H9 (cell line): ENCODE measurements around the gene ASTN2. TPM values are rescaled to one million over a fixed set of nuclear protein-coding genes. Genes with fewer than 3 reads are reported as not detected.

Experiments used
- DNase-seq: peaks from one replicate; pipeline ENCODE4 v3.0.0-alpha.2; 2017
- H2AFZ ChIP-seq: one replicate; pipeline ENCODE4 v1.6.1; 2013; ENCODE audit warnings: mild to moderate bottlenecking, low read length, control low read depth, moderate library complexity
- H2AK5ac ChIP-seq: 2 replicates; pipeline ENCODE4 v1.6.1; 2013; ENCODE audit warnings: low read length, control low read depth, mixed read lengths; ENCODE audit not compliant: insufficient read length
- H2BK120ac ChIP-seq: one replicate; pipeline ENCODE4 v1.6.1; 2013; ENCODE audit warnings: low read depth, mild to moderate bottlenecking, low read length, control low read depth, inconsistent platforms; ENCODE audit not compliant: poor library complexity, severe bottlenecking
- H2BK12ac ChIP-seq: 2 replicates; pipeline ENCODE4 v1.6.1; 2013; ENCODE audit warnings: low read length, control low read depth, mixed read lengths, low read depth; ENCODE audit not compliant: insufficient read length
- H2BK15ac ChIP-seq: 2 replicates; pipeline ENCODE4 v1.6.1; 2013; ENCODE audit warnings: low read depth, low read length, control low read depth
- H2BK20ac ChIP-seq: one replicate; pipeline ENCODE4 v1.6.1; 2013; ENCODE audit warnings: low read depth, mild to moderate bottlenecking, low read length, control low read depth, inconsistent platforms; ENCODE audit not compliant: poor library complexity, severe bottlenecking
- H2BK5ac ChIP-seq: 2 replicates; pipeline ENCODE4 v1.6.1; 2013; ENCODE audit warnings: low read length, control low read depth, mixed read lengths; ENCODE audit not compliant: insufficient read length
- H3K14ac ChIP-seq: 2 replicates; pipeline ENCODE4 v1.6.1; 2013; ENCODE audit warnings: low read length, control low read depth; ENCODE audit not compliant: insufficient read depth
- H3K18ac ChIP-seq: 2 replicates; pipeline ENCODE4 v1.6.1; 2013; ENCODE audit warnings: low read depth, mild to moderate bottlenecking, mixed read lengths, low read length, control low read depth; ENCODE audit not compliant: insufficient read length
- H3K23ac ChIP-seq: 2 replicates; pipeline ENCODE4 v1.6.1; 2013; ENCODE audit warnings: low read length, control low read depth, mixed read lengths, low read depth; ENCODE audit not compliant: insufficient read length
- H3K23me2 ChIP-seq: 2 replicates; pipeline ENCODE4 v1.6.1; 2013; ENCODE audit warnings: low read depth, mild to moderate bottlenecking, mixed read lengths, low read length, control low read depth; ENCODE audit not compliant: insufficient read length, poor library complexity, severe bottlenecking
- H3K27ac ChIP-seq: 2 replicates; pipeline ENCODE4 v1.5.1; 2013; ENCODE audit warnings: low read length, control low read depth, mixed read lengths, low read depth; ENCODE audit not compliant: insufficient read length
- H3K27me3 ChIP-seq: 2 replicates; pipeline ENCODE4 v1.6.1; 2013; ENCODE audit warnings: low read length, control low read depth, inconsistent platforms; ENCODE audit not compliant: insufficient read depth
- H3K4ac ChIP-seq: 2 replicates; pipeline ENCODE4 v1.6.1; 2013; ENCODE audit warnings: low read depth, mild to moderate bottlenecking, control low read depth, inconsistent platforms, low read length, moderate library complexity
- H3K4me1 ChIP-seq: 2 replicates; pipeline ENCODE4 v1.6.1; 2013; ENCODE audit warnings: low read length, control low read depth, inconsistent platforms; ENCODE audit not compliant: insufficient read depth
- H3K4me2 ChIP-seq: 2 replicates; pipeline ENCODE4 v1.6.1; 2013; ENCODE audit warnings: low read length, control low read depth, mixed read lengths; ENCODE audit not compliant: insufficient read length, insufficient read depth
- H3K56ac ChIP-seq: 2 replicates; pipeline ENCODE4 v1.6.1; 2013; ENCODE audit warnings: low read depth, mild to moderate bottlenecking, mixed read lengths, low read length, control low read depth; ENCODE audit not compliant: insufficient read length
- H3K79me1 ChIP-seq: 2 replicates; pipeline ENCODE4 v1.6.1; 2013; ENCODE audit warnings: low read depth, mild to moderate bottlenecking, moderate library complexity, low read length, control low read depth, inconsistent platforms; ENCODE audit not compliant: insufficient read depth, poor library complexity, severe bottlenecking
- H3K79me2 ChIP-seq: 2 replicates; pipeline ENCODE4 v1.6.1; 2013; ENCODE audit warnings: low read length, control low read depth, inconsistent platforms; ENCODE audit not compliant: insufficient read depth
- H3K9ac ChIP-seq: 2 replicates; pipeline ENCODE4 v1.6.1; 2013; ENCODE audit warnings: low read length, control low read depth, mixed read lengths; ENCODE audit not compliant: insufficient read length; ENCODE audit errors: extremely low read depth
- H3K9me3 ChIP-seq: one replicate; pipeline ENCODE4 v1.6.1; 2013; ENCODE audit warnings: low read depth, low read length, inconsistent platforms; ENCODE audit not compliant: control insufficient read depth
- H3T11ph ChIP-seq: one replicate; pipeline ENCODE4 v1.6.1; 2013; ENCODE audit warnings: mild to moderate bottlenecking, low read length, control low read depth, inconsistent platforms
- H4K20me1 ChIP-seq: one replicate; pipeline ENCODE4 v1.6.1; 2013; ENCODE audit not compliant: control insufficient read depth, insufficient read length, insufficient read depth
- H4K5ac ChIP-seq: 2 replicates; pipeline ENCODE4 v1.6.1; 2013; ENCODE audit warnings: low read depth, mild to moderate bottlenecking, mixed read lengths, low read length, control low read depth; ENCODE audit not compliant: insufficient read length
- H4K8ac ChIP-seq: replicated peaks from 2 replicates; pipeline ENCODE4 v1.6.1; 2013; ENCODE audit warnings: low read length, control low read depth, mixed read lengths, low read depth; ENCODE audit not compliant: insufficient read length
- H4K91ac ChIP-seq: 2 replicates; pipeline ENCODE4 v1.6.1; 2013; ENCODE audit warnings: low read depth, mild to moderate bottlenecking, moderate library complexity, mixed read lengths, low read length, control low read depth; ENCODE audit not compliant: insufficient read length
- H3K27ac Mint-ChIP-seq, 3 experiments: 2 replicates in 2 of 3; 3 replicates in 1 of 3; pipeline ENCODE4 v1.8.0; 2020 to 2021; ENCODE audit warnings: mixed read lengths in 3 of 3, mild to moderate bottlenecking in 1 of 3, moderate library complexity in 1 of 3
- H3K27me3 Mint-ChIP-seq: 2 replicates; pipeline ENCODE4 v1.8.0; 2021; ENCODE audit warnings: low read depth, mild to moderate bottlenecking, moderate library complexity, mixed read lengths
- H3K36me3 Mint-ChIP-seq, 3 experiments: 2 replicates in 2 of 3; 3 replicates in 1 of 3; pipeline ENCODE4 v1.8.0; 2020 to 2021; ENCODE audit warnings: low read depth in 3 of 3, mixed read lengths in 3 of 3; ENCODE audit not compliant: insufficient read depth in 1 of 3
- H3K4me1 Mint-ChIP-seq, 2 experiments: 2 replicates each; pipeline ENCODE4 v1.8.0; 2020; ENCODE audit warnings: mixed read lengths in 2 of 2
- H3K4me3 Mint-ChIP-seq, 2 experiments: 2 replicates in 1 of 2; 3 replicates in 1 of 2; pipeline ENCODE4 v1.8.0; 2020 to 2021; ENCODE audit warnings: mild to moderate bottlenecking in 2 of 2, mixed read lengths in 2 of 2, moderate library complexity in 1 of 2
- H3K9me3 Mint-ChIP-seq, 2 experiments: 2 replicates in 1 of 2; 3 replicates in 1 of 2; pipeline ENCODE4 v1.8.0; 2020; ENCODE audit warnings: mild to moderate bottlenecking in 2 of 2, mixed read lengths in 2 of 2, moderate library complexity in 1 of 2
- CTCF ChIP-seq: fragments of 200-600 bp; sonication (generic); conservative IDR thresholded peaks from 3 replicates; pipeline ENCODE4 v1.8.0; 2021; ENCODE audit warnings: antibody characterized with exemption, mild to moderate bottlenecking
- WGBS: extraction: QIAGEN DNeasy Blood & Tissue Kit; methylation state at CpG from one replicate; pipeline ENCODE4 v1.1.7; 2013; ENCODE audit warnings: missing lambda C conversion rate, low lambda C conversion rate, mixed read lengths; ENCODE audit not compliant: insufficient read length; ENCODE audit errors: extremely low coverage; 5-methylcytosine and 5-hydroxymethylcytosine counted together
- total RNA-seq: library from RNA; stranded (reverse); gene quantifications from 2 replicates; pipeline ENCODE4 v1.2.1, GENCODE V29; 2021

The ASTN2 gene
- total RNA-seq, 1 experiment from 2014 or later, result 9.7 TPM

DNA sequence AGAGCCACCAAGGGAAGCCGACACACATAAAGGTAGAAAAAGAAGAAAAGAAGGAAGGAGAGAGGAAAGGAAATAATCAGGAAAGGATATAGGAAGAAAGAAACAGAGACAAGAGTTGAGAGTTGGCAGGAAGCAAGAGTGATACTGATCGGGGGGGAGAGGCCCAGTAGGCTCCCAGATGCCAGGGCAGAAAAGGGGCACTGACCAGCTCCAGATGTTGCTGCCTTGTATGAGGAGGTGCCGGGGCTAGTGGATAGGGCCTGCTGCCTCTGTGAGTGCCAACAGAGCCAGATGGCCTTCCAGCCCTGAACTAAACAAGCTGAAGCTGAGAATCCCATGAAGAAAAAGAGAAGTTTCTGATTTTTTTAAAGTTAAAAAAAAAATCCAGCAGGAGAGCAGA is 809.8 kb downstream of the ASTN2 start:
- no peak overlapping the region for H4K8ac ChIP-seq
- no peak overlapping the region for H3T11ph ChIP-seq
- H3K9ac ChIP-seq, result no peak overlapping the region
- Mint-ChIP-seq H3K36me3 (no peaks in the 10 kb centered on the region), H3K27ac (no peak overlapping the region), H3K4me1 (peaks cover 9 to 10% of the 10 kb centered on the region in 2 experiments), H3K9me3 (no peaks in the 10 kb centered on the region; a peak in 1 of 5 replicates), H3K4me3 (no peak overlapping the region), H3K27me3 (no peaks in the 10 kb centered on the region)
- H4K5ac ChIP-seq, result no peak overlapping the region
- H3K18ac ChIP-seq, result no peak overlapping the region
- no peak overlapping the region for H2AK5ac ChIP-seq
- H3K4me1 ChIP-seq, result no peaks in the 10 kb centered on the region
- H4K20me1 ChIP-seq, result no peaks in the 10 kb centered on the region
- no peaks in the 10 kb centered on the region for H3K79me2 ChIP-seq
- H3K27me3 ChIP-seq, result no peaks in the 10 kb centered on the region
- no peak overlapping the region for H2BK12ac ChIP-seq
- no peak for DNase-seq
- H2BK5ac ChIP-seq, result no peak overlapping the region
- H3K9me3 ChIP-seq, result no peaks in the 10 kb centered on the region
- H3K27ac ChIP-seq, result no peak overlapping the region
- no peaks in the 10 kb centered on the region for H3K23me2 ChIP-seq
- no peak overlapping the region for H3K23ac ChIP-seq
- no peak for TF ChIP-seq CTCF
- H2BK20ac ChIP-seq, result no peak overlapping the region
- H2BK15ac ChIP-seq, result no peak overlapping the region
- no peaks in the 10 kb centered on the region for H3K79me1 ChIP-seq
- WGBS, result no CpG with 5 or more reads among the region's 3 CpGs
- no peak overlapping the region for H2AFZ ChIP-seq
- H4K91ac ChIP-seq, result no peak overlapping the region
- no peak overlapping the region; the same call in 1 of the 2 replicates for H3K14ac ChIP-seq
- no peak overlapping the region for H3K4ac ChIP-seq
- no peak overlapping the region for H3K4me2 ChIP-seq
- H3K56ac ChIP-seq, result no peak overlapping the region
- H2BK120ac ChIP-seq, result no peak overlapping the region
